Endothelial cell of umbilical vein (primary cell): ENCODE data around the gene SLCO2A1.

Experiments used
- EZH2 ChIP-seq: IDR thresholded peaks from 2 replicates; pipeline ENCODE4 v1.6.1; 2012; ENCODE audit warnings: borderline replicate concordance, low read depth, mild to moderate bottlenecking, moderate library complexity, low read length, inconsistent platforms; ENCODE audit not compliant: severe bottlenecking
- FOS ChIP-seq: IDR thresholded peaks from 2 replicates; pipeline ENCODE4 v1.6.1; 2011; ENCODE audit warnings: mild to moderate bottlenecking, low read length, moderate library complexity, borderline replicate concordance; ENCODE audit not compliant: insufficient read depth
- GATA2 ChIP-seq: IDR thresholded peaks from 2 replicates; pipeline ENCODE4 v1.7.0; 2011; ENCODE audit warnings: low read depth, mild to moderate bottlenecking, moderate library complexity, mixed read lengths, low read length; ENCODE audit not compliant: insufficient read length, insufficient read depth
- JUN ChIP-seq: IDR thresholded peaks from 2 replicates; pipeline ENCODE4 v1.6.1; 2011; ENCODE audit warnings: borderline replicate concordance, low read depth; ENCODE audit not compliant: insufficient read length, insufficient read depth
- POLR2A ChIP-seq: IDR thresholded peaks from 2 replicates; pipeline ENCODE4 v1.6.1; 2012; ENCODE audit warnings: low read depth, mild to moderate bottlenecking, control low read depth, low read length
- POLR2AphosphoS5 ChIP-seq: IDR thresholded peaks from 2 replicates; pipeline ENCODE4 v1.6.1; 2012; ENCODE audit warnings: low read depth, mild to moderate bottlenecking, control low read depth, low read length, moderate library complexity; ENCODE audit not compliant: insufficient read depth
- TF ChIP-seq, protein P1 (sequence below), 2 donors: IDR thresholded peaks; 1 replicate in 1 of 2; 2 replicates in 1 of 2; pipeline ENCODE4 v1.5.1; 2011; ENCODE audit warnings: low read length in 2 of 2, mild to moderate bottlenecking in 2 of 2, moderate library complexity in 2 of 2, control low read depth in 1 of 2, inconsistent platforms in 1 of 2, low read depth in 1 of 2; ENCODE audit not compliant: insufficient read depth in 1 of 2; ENCODE audit errors: extremely low read depth in 1 of 2
- TF ChIP-seq, protein P2 (sequence below): IDR thresholded peaks from 2 replicates; pipeline ENCODE4 v1.6.1; 2011; ENCODE audit not compliant: insufficient read depth, insufficient read length

DNA sequence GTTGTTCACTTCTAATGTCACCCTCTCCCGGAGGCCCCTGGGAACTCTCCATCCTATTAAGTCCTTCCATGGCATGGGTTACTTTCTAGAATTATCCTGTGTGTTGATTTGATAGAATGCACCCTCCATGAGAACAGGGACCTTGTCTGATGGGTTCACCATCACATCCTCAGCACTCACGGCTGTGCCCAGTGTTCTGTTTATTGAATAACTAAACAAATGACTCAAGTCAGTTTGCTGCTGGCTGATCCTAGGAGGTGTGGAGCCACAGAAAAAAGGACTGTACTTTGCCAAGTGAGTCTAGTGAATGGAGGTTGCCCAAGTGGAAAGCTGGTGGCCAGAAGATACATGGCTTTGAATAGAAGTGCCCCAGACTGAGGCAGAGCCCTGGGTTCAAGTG lies 85.5 kb downstream of the SLCO2A1 start:
- no peak for TF ChIP-seq GATA2
- TF ChIP-seq, protein P1, sequence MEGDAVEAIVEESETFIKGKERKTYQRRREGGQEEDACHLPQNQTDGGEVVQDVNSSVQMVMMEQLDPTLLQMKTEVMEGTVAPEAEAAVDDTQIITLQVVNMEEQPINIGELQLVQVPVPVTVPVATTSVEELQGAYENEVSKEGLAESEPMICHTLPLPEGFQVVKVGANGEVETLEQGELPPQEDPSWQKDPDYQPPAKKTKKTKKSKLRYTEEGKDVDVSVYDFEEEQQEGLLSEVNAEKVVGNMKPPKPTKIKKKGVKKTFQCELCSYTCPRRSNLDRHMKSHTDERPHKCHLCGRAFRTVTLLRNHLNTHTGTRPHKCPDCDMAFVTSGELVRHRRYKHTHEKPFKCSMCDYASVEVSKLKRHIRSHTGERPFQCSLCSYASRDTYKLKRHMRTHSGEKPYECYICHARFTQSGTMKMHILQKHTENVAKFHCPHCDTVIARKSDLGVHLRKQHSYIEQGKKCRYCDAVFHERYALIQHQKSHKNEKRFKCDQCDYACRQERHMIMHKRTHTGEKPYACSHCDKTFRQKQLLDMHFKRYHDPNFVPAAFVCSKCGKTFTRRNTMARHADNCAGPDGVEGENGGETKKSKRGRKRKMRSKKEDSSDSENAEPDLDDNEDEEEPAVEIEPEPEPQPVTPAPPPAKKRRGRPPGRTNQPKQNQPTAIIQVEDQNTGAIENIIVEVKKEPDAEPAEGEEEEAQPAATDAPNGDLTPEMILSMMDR (IDR thresholded peaks at IDR 0.05; ENCODE audit: extremely low read depth in 1 of 2, insufficient read depth in 1 of 2, low read depth in 1 of 2, low read length in 2 of 2): no peak
- TF ChIP-seq POLR2AphosphoS5: no peak
- TF ChIP-seq POLR2A: no peak
- TF ChIP-seq, protein P2, sequence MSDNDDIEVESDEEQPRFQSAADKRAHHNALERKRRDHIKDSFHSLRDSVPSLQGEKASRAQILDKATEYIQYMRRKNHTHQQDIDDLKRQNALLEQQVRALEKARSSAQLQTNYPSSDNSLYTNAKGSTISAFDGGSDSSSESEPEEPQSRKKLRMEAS: no peak
- no peak for TF ChIP-seq EZH2
- TF ChIP-seq FOS: no peak
- TF ChIP-seq JUN: no peak
